NCI-H526 (cell line): Measurements from ENCODE around the gene BNIP3.

Source experiments
- DNase-seq, 2 experiments: peaks; one replicate each; lab custom pipeline; 2025; lab: John Stamatoyannopoulos, UW

Gene BNIP3

DNA sequence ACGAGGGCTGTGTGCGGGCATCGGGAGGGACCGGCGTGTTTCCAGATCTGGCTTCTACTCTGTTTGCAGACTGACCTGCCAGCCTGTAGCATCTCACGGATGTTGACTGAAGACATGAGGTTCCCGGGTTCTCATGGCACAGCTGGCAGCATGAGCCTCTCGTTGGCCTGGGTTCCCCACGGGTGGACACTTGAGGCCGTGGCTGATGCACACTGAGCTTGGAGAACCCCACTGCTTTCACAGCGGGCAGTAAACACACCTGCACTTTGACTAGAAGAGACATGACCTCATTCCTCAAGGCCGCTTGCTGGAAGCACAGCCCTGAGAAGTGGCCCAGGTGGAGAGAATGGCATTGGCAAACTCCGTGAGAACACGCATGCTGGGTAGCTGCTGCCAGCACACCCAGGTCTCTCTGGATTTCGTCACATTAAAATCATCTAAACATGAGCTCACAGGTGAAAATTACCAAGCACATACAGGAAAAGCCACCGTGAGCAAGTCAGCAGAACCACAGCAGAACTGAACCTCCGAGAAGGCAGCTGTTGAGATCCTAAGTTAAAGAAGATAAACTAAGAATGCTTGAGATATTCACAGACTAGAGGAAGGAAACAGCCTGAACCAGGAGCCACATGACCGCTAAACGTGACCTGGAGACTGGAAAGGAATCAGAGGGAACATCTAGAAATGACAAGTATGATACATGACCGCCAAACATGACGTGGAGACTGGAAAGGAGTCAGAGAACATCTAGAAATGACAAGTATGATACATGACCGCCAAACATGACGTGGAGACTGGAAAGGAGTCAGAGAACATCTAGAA is 32.5 kb downstream of the BNIP3 start:
- DNase-seq: no peak

DNA sequence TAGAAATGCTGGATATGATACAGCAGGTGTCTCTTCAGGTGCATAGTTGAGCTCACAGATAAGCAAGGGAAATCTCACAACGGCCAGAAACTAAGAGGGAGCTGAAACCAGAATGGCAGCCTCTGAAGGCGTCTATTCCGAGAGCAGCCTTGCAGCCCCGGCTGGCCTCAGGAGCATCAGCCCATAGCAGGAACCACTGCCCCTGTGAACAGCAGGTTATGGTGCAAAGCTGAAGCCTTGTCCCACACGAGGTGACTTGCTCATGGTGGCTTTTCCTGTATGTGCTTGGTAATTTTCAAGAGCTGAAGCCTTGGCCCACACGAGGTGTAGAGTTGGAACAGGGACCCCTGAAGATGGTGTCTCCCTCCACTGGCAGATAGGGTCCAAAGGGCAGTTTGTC is 33.2 kb downstream of the BNIP3 start:
- DNase-seq: no peak

DNA sequence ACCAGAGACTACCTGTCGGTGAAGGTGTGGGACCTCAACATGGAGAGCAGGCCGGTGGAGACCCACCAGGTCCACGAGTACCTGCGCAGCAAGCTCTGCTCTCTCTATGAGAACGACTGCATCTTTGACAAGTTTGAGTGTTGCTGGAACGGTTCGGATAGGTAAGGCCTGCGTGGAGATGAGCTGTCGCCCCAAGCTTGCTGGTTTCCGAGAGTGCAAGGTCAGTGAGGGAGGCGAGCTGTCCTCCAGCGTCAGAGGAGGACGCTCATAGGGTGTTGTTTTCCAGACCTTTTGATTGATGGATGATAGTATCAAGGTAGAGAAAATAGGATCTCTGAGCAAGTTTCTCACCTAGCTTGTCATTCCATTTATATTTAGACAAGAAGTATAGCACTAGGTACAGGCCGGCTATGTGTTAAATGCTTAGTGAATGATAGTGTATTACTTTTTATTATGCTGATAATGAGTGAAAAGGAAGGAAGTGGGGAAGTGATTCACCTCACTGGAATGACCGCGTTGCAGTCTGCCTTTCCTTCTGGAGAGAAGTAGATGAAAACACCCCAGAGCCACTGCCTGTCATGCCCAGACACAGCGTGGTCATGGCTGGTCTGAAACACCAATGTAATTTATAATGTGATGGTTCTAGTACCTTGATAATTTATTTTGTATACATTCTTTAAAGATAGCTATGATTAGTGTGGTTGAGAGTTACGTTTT is 33.9 kb downstream of the BNIP3 start:
- DNase-seq: no peak

DNA sequence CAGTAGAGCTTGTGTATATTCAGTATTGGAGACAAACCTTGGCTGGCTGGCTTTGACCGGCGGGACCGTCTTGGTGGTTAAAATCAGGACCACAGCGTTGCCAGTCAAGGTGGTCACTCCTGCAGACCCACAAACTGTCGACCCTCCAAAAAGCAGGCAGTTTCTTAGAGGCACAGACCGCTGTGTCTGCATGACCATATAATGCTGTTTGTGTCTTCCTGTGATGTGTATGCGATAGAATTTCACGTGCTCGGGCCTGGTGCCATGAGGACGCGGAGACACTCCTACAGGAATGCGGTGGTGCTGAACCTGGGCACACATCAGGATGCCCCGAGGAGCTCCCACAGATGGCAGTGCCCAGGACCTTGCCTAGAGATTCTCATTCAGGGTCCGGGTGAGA is 34.8 kb downstream of the BNIP3 start:
- no peak for DNase-seq

DNA sequence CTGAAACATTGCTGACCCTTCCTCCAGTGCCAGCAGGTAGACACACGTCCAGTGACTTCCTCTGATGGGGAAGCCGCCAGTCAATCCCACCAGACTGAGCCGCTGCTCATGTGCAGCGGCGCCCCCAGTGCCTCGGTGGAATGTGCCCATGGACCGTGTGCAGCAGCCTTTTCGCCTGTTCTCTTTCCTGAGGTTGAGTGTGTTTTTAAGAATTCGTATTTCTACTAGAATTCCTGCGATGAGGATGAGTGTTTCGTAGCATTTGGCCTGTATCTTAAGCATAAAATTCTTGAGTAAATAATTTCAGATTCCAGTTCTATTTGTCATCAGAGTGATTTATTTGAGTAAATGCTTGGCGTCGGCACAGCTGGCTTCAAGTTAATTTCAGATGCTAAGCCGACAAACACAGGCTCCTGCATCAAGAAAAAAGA is 35.4 kb downstream of the BNIP3 start:
- DNase-seq: no peak

DNA sequence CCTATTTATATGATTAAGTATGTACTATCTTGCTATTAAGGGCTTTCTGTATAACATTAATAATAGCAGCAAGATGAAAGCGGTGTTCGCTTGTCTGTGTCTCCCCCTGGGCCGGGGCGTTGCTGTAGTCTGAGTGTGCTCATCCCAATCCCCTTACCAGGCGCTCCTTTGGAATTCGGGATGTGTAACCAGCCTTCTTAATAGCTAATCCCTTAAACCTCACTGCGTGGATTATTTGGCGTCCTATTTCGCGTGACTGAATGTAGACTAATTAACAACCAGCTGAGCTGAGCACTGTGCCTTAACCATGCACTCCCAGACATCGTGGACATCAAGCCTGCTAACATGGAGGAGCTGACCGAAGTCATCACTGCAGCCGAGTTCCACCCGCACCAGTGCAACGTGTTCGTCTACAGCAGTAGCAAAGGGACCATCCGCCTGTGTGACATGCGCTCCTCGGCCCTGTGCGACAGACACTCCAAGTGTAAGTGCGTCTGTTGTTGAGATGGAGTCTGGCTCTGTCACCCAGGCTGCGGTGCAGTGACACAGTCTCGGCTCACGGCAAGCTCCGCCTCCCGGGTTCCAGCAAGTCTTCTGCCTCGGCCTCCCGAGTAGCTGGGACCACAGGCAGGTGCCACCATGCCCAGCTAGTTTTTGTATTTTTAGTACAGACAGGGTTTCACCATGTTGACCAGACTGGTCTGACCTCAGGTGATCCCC is 36.6 kb downstream of the BNIP3 start:
- DNase-seq: no peak

DNA sequence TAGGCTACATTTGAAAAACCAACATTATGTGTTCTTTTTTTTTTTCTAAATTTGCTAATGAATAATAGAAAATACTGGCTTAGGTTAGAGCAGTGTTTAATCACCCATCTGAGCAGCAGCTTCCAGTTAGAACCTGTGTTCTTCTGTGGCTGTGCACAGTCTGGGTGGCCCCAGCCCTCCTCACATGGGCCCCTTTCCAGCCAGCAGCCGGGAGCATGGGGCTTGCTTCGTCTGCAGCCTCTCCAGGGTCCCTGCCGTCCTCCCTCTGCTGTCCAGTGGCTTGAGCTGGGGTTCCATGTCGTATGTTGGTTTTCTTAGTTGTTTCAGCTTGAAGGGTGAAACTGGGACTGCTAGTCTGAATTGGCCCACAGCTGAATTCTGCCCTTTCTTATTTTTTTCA is 37.3 kb downstream of the BNIP3 start:
- DNase-seq: no peak

DNA sequence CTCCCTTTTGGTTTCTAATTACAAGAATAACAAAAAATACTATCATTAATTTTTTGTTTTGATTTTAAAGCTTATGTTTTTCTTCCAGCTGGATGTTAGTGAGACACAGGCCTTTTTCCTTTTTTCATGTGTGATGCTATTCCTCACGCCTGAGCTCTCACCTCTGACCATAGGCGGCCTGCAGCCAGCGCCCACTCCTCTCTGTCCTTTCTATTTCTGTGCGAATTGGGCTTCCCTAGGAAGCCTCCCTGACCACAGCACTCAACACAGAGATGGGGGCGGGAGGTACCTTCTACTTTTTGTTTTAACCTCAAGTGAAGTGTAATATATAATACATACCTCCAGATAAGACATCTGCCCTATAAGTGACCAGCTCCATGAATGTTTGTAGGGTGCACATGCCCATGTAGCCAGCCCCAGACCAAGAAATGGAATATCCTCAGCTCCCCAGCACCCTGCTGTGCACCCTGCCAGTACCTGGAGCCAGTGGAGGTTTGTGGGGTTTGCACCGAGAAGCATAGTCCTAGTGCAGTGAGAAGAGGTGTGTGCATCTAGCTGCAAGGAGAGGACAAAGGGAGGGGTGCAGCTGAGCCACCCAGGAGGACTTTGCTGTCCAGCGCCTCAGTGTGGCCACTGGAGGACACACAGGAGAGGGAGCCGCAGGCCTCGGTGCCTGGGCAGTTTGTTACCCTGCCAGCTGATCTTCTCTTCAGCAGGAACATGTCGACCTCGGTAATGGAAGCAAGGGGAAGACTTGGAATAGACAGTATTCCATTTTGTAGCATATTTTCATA is 38.5 kb downstream of the BNIP3 start:
- DNase-seq: peak in 1 of 2 experiments; percentile 46

DNA sequence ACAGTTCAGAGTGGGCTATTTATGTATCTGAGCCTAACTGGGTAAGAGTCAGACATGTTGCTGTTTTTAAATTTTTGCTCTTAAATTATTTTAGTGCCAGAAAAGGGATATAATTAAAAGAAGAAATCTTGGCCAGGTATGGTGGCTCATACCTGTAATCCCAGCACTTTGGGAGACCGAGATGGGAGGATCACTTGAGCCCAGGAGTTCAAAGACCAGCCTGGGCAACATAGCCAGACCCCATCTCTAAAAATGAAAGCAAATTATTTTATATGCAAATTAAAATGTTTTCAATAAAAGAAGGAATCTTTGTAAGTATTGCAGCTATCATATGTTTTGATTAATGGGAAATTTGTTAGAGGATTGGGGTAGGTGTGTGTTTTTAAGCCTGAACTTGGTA is 39.3 kb downstream of the BNIP3 start:
- no peak for DNase-seq

DNA sequence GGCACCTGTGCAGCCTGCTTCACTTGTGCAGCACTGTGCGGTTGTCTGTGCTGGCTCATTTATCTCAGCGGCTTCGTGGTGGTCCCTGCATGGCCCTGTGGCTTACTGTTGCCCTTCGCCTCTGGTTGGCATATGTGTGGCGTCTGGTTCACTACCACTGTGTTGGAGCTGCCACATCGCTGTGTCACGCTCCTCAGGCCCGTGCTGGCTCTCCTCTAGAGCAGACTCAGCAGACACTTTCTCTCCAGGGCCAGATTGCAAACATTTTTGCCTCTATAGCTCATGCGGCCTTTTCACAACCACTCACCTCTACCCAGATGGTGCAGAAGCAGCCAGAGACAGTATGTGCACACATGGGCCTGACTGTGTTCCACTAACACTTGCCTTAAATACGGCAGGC is 43.0 kb downstream of the BNIP3 start:
- DNase-seq: no peak

DNA sequence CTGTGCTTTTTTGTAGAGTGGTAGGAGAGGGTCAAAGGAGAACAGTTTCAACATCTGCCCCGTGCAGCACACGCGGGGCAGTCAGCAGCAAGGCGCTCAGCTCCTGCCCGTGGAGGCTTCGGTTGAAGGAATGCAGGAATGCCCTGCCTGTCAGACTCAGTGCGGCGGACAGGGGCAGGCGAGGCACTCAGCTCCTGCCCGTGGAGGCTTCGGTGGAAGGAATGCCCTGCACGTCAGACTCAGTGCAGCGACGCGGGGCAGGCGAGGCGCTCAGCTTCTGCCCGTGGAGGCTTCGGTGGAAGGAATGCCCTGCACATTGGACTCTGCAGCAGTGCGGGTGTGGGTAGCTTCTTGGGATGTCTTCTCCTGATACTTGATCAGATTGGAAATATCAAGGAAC is 43.9 kb downstream of the BNIP3 start:
- DNase-seq: no peak

DNA sequence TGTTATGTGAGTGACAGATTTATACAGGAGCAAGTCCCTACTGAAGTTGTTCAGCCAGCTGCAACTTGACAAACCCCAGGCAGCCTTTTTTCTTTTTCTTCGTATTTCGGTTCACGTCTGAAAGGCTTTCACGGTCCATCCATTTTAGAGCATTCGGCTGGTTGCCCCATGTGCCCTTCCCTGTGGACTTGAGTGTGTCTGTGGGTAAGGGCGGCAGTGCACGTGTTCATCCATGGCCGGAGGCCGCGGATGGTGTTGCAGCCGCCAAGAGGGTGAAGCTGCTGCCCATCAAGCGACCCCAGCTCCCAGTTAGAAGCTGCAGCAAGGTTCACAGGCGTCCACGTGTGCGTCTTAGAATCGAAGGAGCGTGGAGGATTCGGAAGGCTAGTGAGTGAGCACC is 45.0 kb downstream of the BNIP3 start:
- DNase-seq: no peak

DNA sequence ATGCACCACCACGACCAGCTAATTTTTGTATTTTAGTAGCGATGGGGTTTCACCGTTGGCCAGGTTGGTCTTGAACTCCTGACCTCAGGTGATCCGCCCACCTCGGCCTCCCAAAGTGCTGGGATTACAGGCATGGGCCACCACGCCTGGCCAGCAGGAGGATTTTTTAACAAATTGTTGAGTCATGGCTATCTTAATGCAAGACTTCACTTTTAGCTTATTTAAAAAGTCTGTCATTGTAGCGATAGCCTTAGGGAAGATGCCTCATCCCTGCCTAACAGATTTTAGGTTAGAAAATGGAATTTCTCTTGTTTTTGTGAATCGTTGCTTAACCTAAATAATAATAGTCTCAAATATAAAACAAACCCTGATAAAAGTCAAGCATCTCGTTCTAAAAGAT is 45.4 kb downstream of the BNIP3 start:
- DNase-seq: no peak

DNA sequence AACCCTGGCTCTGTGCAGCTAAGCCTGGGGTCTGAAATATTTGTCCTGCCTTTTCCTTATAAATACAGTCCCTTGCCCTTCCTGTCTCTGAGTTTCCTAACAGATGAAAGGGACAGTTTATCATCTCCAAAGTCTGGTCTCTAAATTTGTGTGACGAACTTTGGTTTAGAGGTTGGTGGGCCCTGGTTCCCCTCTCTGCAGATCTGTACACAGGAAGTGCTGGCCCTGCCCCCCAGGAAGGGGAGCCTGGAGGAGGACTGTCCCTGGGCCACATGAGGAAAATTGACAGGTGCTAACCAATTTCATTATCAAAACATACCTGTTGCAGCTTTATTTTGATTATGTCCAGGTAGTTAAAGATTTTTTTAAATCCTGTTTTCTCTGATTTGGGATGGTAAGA is 46.5 kb downstream of the BNIP3 start:
- no peak for DNase-seq

DNA sequence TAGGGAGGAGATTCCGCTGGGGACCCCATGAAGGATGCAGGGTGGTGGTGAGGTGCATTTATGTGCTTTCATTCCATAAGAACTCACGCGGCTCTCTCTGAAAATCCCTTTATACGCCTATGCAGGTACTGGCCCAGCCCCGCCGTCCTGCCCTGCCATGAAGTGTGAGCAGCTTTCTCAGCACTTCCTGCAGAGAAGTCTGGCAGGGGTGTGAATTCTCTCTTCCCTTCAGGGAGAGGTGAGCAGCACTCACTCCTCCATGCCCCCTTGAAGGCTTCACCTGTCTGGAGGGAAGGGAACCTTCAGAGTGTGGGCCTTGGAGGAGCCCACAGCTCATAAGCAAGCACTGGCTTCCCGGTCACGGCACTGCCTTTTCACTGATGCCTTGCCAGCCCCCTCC is 47.0 kb downstream of the BNIP3 start:
- no peak for DNase-seq

DNA sequence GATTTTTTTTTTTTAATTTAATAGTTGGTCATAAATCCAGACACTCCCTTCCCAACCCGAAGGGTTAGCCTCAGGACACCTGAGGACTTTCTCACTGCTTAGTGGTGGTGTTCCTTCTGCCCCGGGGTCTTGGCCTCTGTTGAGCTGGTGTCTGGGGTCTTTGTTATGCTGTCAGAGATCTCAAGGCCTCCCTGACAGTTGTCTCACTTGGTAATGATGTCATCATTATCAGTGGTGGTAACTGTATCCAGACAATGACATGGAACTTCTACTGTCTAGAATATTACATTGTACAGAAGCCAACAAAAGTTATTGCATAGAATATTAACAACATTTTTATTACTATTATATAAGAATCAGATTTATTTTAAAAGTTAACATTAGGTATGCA is 48.0 kb downstream of the BNIP3 start:
- no peak for DNase-seq

DNA sequence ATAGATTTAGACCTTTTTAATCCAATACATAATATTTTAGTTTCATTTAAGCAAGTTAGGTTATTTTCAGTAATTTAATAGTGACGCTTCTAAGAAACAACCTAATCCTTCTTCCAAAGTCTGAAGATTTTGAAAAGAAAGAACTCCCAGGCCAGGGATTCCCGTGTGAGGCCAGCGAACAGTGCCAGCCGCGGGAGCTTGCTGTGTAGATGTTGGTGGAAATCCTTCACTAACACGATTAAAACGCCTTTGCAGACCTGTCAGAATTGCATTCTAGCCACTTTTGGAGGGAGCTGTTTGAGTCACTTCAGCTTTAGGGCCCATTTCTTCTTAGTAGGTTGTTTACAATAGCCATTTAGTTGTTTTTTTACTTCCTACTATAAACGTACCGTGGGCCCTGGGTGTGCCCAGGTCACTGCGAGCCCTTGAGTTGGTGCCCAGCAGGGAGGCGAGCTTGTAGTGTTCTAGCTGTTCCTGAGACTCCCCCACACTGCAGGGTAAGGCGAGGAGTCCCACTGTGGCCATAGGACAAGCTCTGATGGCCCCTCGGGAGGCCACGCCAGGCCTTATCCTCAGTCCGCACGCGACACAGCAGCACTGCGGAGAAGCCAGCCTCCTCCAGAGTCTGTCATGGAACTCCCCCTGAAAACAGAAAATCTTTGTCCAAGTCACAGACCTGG is 48.6 kb downstream of the BNIP3 start:
- no peak for DNase-seq

DNA sequence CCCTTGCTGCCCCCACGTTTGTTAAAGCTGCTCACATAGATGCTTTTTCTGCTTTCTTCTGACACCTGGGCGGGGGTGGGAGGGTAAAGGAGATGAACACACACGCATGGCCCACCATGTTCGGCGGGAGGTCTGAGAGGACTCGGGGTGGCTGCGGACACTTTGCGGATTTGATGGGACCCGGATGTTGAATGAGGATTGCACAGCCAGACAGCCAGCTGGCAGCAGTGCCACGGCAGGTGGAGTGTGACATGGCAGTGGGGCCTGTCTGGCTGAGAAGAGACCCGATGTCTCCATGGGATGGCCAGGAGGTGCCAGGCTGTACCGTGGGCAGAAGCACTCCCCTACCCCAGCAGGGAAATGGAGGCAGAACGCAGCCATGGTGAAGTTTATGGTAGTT is 49.7 kb downstream of the BNIP3 start:
- no peak for DNase-seq

DNA sequence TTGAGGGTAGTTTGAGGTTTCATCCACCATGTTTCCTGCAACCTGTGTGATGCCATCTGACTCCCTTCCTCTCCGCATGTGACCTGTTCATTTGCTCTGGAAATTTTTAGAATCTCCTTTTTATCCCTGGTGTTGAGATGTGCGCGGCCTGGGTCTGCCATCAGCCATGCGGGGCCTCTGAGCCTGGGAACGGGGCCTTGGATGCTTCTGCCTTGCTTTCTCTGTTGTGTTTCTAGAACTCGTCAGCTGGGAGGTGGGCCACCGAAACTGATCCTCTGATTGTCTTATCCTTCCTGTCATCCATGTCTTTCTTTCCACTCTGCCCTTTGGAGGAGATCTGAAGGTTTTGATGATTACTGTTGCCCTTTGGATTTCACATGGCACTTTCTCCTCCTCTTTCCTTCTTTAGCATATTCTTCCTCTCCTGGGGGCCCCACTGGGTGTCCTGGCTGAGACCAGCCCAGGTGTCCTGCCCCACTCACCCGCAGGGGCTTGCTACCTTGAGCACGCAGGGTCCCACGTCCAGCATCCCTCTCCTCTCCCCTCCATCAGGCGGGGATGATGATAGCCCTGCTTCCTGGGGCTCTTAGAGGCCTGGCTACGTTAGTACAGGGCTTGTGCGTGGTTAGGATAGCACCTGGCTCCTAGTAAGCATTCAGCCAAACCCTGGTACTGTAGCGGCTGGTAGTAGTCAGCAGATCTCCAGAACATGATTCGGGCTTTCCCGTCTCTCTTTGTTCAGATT is 51.0 kb downstream of the BNIP3 start:
- DNase-seq: no peak

DNA sequence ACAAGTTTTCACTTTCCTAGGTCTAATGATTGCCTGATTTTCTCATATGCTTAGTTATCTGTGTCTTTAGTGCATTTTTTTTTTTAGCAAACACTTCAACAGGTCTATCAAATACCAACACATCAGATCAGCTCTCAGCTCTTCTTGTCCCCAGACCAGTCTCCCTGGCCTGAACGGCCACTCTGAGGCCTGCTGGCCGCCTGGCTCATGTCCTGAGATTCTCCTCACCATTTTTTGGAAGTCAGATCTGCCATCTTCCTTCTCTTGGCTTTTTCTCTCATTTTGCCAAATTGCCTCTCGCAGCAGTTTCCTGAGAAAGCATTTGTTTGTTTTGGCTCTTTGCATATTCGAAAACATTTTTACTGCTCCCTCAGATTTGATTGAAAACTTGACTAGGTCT is 51.6 kb downstream of the BNIP3 start:
- no peak for DNase-seq
